GM12878 (cell line): Measurements from ENCODE around the gene MS4A6E. TPM values are rescaled to one million over a fixed set of nuclear protein-coding genes. Genes with fewer than 3 reads are reported as not detected.

Experiments used
- ATF7 ChIP-seq: fragments of 450-650 bp; IDR thresholded peaks from 2 replicates; pipeline ENCODE4 v1.6.1; 2016; ENCODE audit warnings: low read depth, mild to moderate bottlenecking
- BCL3 ChIP-seq: IDR thresholded peaks from 2 replicates; pipeline ENCODE4 v1.6.1; 2011; ENCODE audit warnings: borderline replicate concordance, low read depth, mild to moderate bottlenecking, moderate library complexity, low read length; ENCODE audit not compliant: insufficient read depth, poor library complexity, severe bottlenecking
- BRCA1 ChIP-seq: IDR thresholded peaks from 2 replicates; pipeline ENCODE4 v1.6.1; 2011; ENCODE audit warnings: low read depth, low read length, improper control_type of control experiment
- CEBPB ChIP-seq, 2 experiments: fragments of 150-350 bp in 1 of 2; IDR thresholded peaks; 2 replicates each; pipeline ENCODE4 v1.6.1; 2012 to 2014; ENCODE audit warnings: low read depth in 2 of 2, low read length in 2 of 2, borderline replicate concordance in 1 of 2, inconsistent platforms in 1 of 2
- CHD2 ChIP-seq: IDR thresholded peaks from 2 replicates; pipeline ENCODE4 v1.6.1; 2011; ENCODE audit warnings: low read depth, low read length, improper control_type of control experiment, borderline replicate concordance
- CHD4 ChIP-seq: fragments of 200-600 bp; sonication (generic); IDR thresholded peaks from 2 replicates; pipeline ENCODE4 v1.6.1; 2016; ENCODE audit warnings: mild to moderate bottlenecking
- CREB1 ChIP-seq: IDR thresholded peaks from 2 replicates; pipeline ENCODE4 v1.6.1; 2012; ENCODE audit warnings: low read depth, mild to moderate bottlenecking, inconsistent platforms
- DPF2 ChIP-seq: fragments of 450-650 bp; IDR thresholded peaks from 2 replicates; pipeline ENCODE4 v1.6.1; 2017; ENCODE audit warnings: mild to moderate bottlenecking
- EP300 ChIP-seq, 2 experiments: fragments of 150-350 bp in 1 of 2; IDR thresholded peaks; 2 replicates each; pipeline ENCODE4 v1.6.1; 2011 to 2012; ENCODE audit warnings: low read depth in 2 of 2, low read length in 2 of 2, borderline replicate concordance in 1 of 2, improper control_type of control experiment in 1 of 2, inconsistent platforms in 1 of 2; ENCODE audit not compliant: control insufficient read depth in 1 of 2
- KAT2A ChIP-seq: conservative IDR thresholded peaks from 2 replicates; pipeline ENCODE4 v1.6.1; 2011; ENCODE audit warnings: low read depth, low read length; ENCODE audit not compliant: control insufficient read depth
- KDM1A ChIP-seq: fragments of 200-600 bp; sonication (generic); IDR thresholded peaks from 2 replicates; pipeline ENCODE4 v1.6.1; 2016; ENCODE audit warnings: borderline replicate concordance
- MTA2 ChIP-seq: fragments of 450-650 bp; IDR thresholded peaks from 2 replicates; pipeline ENCODE4 v1.6.1; 2016; ENCODE audit warnings: low read depth, mild to moderate bottlenecking, moderate library complexity
- MXI1 ChIP-seq: fragments of 150-350 bp; IDR thresholded peaks from 2 replicates; pipeline ENCODE4 v1.6.1; 2011; ENCODE audit warnings: low read depth, mild to moderate bottlenecking, inconsistent platforms, low read length, improper control_type of control experiment
- NBN ChIP-seq: fragments of 450-650 bp; IDR thresholded peaks from 2 replicates; pipeline ENCODE4 v1.6.1; 2016
- NFXL1 ChIP-seq: fragments of 450-650 bp; IDR thresholded peaks from 2 replicates; pipeline ENCODE4 v1.6.1; 2017; ENCODE audit warnings: antibody characterized with exemption, mild to moderate bottlenecking, borderline replicate concordance
- NR2C1 ChIP-seq: fragments of 450-650 bp; IDR thresholded peaks from 2 replicates; pipeline ENCODE4 v1.6.1; 2017; ENCODE audit warnings: antibody characterized with exemption, mild to moderate bottlenecking, moderate library complexity
- PAX5 ChIP-seq: IDR thresholded peaks from 2 replicates; pipeline ENCODE4 v1.6.1; 2011; ENCODE audit warnings: low read depth, low read length, borderline replicate concordance
- PAX8 ChIP-seq: fragments of 450-650 bp; IDR thresholded peaks from 2 replicates; pipeline ENCODE4 v1.6.1; 2017; ENCODE audit warnings: mild to moderate bottlenecking, moderate library complexity
- PBX3 ChIP-seq: IDR thresholded peaks from 2 replicates; pipeline ENCODE4 v1.6.1; 2011; ENCODE audit warnings: mild to moderate bottlenecking, low read depth, low read length, moderate library complexity; ENCODE audit not compliant: insufficient replicate concordance
- PKNOX1 ChIP-seq: fragments of 450-650 bp; IDR thresholded peaks from 2 replicates; pipeline ENCODE4 v1.6.1; 2016; ENCODE audit warnings: mild to moderate bottlenecking
- PML ChIP-seq: IDR thresholded peaks from 2 replicates; pipeline ENCODE4 v1.6.1; 2012; ENCODE audit warnings: low read length, inconsistent platforms
- SMAD1 ChIP-seq: fragments of 450-650 bp; IDR thresholded peaks from 2 replicates; pipeline ENCODE4 v1.6.1; 2018; ENCODE audit warnings: mild to moderate bottlenecking, low read depth; ENCODE audit not compliant: partially characterized antibody
- SPI1 ChIP-seq: IDR thresholded peaks from 2 replicates; pipeline ENCODE4 v1.6.1; 2011; ENCODE audit warnings: low read depth, mild to moderate bottlenecking, low read length, moderate library complexity, borderline replicate concordance; ENCODE audit not compliant: insufficient read depth
- SUPT20H ChIP-seq: IDR thresholded peaks from 2 replicates; pipeline ENCODE4 v1.6.1; 2011; ENCODE audit warnings: low read depth, mild to moderate bottlenecking, low read length, moderate library complexity, borderline replicate concordance; ENCODE audit not compliant: control insufficient read depth
- TCF3 ChIP-seq: IDR thresholded peaks from 2 replicates; pipeline ENCODE4 v1.6.1; 2012; ENCODE audit warnings: low read depth, mild to moderate bottlenecking, low read length, borderline replicate concordance; ENCODE audit not compliant: insufficient read depth
- TCF7 ChIP-seq: IDR thresholded peaks from 2 replicates; pipeline ENCODE4 v1.6.1; 2014; ENCODE audit warnings: antibody characterized with exemption, borderline replicate concordance
- YBX1 ChIP-seq: fragments of 450-650 bp; IDR thresholded peaks from 2 replicates; pipeline ENCODE4 v1.6.1; 2016; ENCODE audit warnings: antibody characterized with exemption
- ZNF24 ChIP-seq: fragments of 450-650 bp; IDR thresholded peaks from 2 replicates; pipeline ENCODE4 v1.6.1; 2017; ENCODE audit warnings: antibody characterized with exemption, mild to moderate bottlenecking
- ZNF274 ChIP-seq: IDR thresholded peaks from one replicate; pipeline ENCODE4 v1.8.0; 2011; ENCODE audit not compliant: insufficient read length, insufficient read depth
- polyA plus RNA-seq, 11 experiments: library from polyadenylated mRNA; depleted of rRNA in 4 of 11; unstranded in 6 of 11; stranded (reverse) in 5 of 11; fragments of >200 nt; fragmentation: Nextera tagmentation in 4 of 11; fragmentation: Illumina TruSeq in 1 of 11; extraction: Ambion mirVana in 4 of 11; extraction: Trizol in 1 of 11; gene quantifications; 1 replicate in 1 of 11; 2 replicates in 10 of 11; pipeline versions ENCODE4 v1.2.1 to v1.2.3, GENCODE V29; 2011 to 2016; ENCODE audit warnings: inconsistent platforms in 2 of 11, missing spikeins in 2 of 11, low read depth in 1 of 11
- total RNA-seq, 4 experiments: library from RNA; depleted of rRNA in 3 of 4; stranded (reverse); fragments of >200 nt in 3 of 4; fragmentation: Illumina TruSeq in 1 of 4; extraction: Trizol in 1 of 4; gene quantifications; 2 replicates each; pipeline versions ENCODE4 v1.2.1 to v1.2.3, GENCODE V29; 2013 to 2021

The MS4A6E gene
- total and polyA plus RNA-seq, 10 of the 15 experiments (the other 5 are each of a cell fraction or from before 2014, with no cell fraction given) = 0.14 to 0.86 (median 0.47) TPM; not detected in 5

- TF ChIP-seq CHD2 (peak; percentile 78; the same call in 1 of the 2 replicates), TCF7 (peak; percentile 58; the same call in 1 of the 2 replicates), KDM1A (no peak), BRCA1 (no peak), PML (no peak), NFXL1 (no peak), CREB1 (peak; percentile 60), ZNF24 (peak; percentile 26; the same call in 1 of the 2 replicates), PAX8 (no peak), BCL3 (no peak), ZNF274 (no peak), DPF2 (peak; percentile 95), NBN (0 out of 2 replicates have a peak, but pooled peaks have one; percentile 63), SUPT20H (no peak), ATF7 (peak; percentile 60; the same call in 1 of the 2 replicates), CEBPB (IDR thresholded peaks at IDR 0.05; ENCODE audit: borderline replicate concordance in 1 of 2, low read depth in 2 of 2, low read length in 2 of 2) (no peak), TCF3 (no peak), PBX3 (peak; percentile 75), YBX1 (no peak), MXI1 (peak; percentile 53; the same call in 1 of the 2 replicates), KAT2A (no peak), MTA2 (peak; percentile 92), EP300 (IDR thresholded peaks at IDR 0.05; ENCODE audit: borderline replicate concordance in 1 of 2, control insufficient read depth in 1 of 2, low read depth in 2 of 2, low read length in 2 of 2) (peak; percentile 94 to 95; a peak in 3 of 4 replicates), SMAD1 (peak; percentile 10), PAX5 (peak; percentile 59; the same call in 1 of the 2 replicates), NR2C1 (no peak), SPI1 (peak; percentile 99), PKNOX1 (peak; percentile 91), CHD4 (no peak)
Observed at GRCh38 chr11:60310407-60310998, 16.6 kb upstream of the MS4A6E start (continued).
